HG03558 (cell line): Measurements from ENCODE around the gene PUM1.
"Not testable (repeated sequence)": the region's sequence is repeated elsewhere in the genome, so short reads cannot be mapped to it uniquely, and the experiment has no call there.

ENCODE experiments used
- ATAC-seq: cut with Tn5 transposase; IDR thresholded peaks from one replicate; pipeline ENCODE4 v1.9.1; 2021; ENCODE audit warnings: moderate number of reproducible peaks; ENCODE audit not compliant: unreplicated experiment; ENCODE audit errors: extremely low read depth

Gene PUM1

DNA sequence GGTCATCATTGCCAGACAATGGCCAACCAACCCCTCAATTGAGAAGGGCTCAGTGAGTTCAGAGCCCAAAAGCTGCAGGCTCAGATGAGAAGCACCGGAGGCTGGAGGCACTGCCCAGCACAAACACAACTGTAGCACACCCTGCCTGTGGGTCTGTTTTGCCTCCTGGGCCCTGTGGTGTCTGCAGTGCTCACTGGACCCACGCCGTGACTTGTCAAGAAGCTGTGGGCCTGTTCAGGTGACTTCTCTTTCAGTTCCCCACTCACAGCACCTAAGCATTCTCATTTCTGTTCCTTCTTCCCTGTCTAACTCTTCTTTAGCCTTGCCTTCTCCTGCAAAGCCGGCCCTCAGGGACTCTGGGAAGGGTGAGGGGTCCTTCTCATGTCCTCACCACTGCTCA lies 129.8 kb downstream of the PUM1 start:
- not testable (repeated sequence) for ATAC-seq

DNA sequence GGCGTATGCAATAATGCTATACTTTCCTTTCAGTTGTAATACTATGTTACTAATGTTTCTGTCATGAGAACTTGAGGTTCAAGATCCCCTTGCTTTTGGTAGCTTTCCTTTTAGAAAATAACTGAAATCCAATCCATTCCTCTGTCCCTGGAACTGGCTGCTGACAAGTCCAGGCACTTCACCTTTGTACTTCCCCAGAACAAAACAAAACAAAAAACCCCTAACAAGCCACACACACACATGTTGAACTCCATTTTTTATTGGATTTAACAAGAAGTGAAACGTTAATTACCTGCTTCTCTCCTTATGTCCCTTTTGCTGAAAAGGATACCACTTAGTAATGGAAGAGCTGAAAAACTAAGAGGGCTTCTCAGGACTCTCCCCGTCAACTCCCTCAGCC lies 130.9 kb downstream of the PUM1 start:
- no peak for ATAC-seq

DNA sequence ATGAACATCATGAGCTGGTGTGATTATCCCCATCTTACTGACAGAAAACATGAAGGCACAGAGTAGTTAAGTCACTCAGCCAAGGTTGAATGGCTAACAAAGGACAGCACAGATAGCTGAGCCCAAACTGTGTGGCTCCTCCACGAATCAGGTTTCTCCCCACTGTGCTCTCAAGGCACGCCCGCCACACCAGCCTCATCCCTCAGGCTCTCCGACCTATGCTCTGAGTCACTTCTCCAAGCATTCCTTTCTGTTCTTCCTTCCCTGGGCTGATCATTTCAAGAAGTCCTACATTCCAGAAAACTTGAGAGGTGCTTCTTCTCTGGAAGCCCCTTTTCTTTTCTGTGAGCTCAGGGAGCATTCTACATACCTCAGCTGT lies 131.7 kb downstream of the PUM1 start:
- ATAC-seq: no peak

DNA sequence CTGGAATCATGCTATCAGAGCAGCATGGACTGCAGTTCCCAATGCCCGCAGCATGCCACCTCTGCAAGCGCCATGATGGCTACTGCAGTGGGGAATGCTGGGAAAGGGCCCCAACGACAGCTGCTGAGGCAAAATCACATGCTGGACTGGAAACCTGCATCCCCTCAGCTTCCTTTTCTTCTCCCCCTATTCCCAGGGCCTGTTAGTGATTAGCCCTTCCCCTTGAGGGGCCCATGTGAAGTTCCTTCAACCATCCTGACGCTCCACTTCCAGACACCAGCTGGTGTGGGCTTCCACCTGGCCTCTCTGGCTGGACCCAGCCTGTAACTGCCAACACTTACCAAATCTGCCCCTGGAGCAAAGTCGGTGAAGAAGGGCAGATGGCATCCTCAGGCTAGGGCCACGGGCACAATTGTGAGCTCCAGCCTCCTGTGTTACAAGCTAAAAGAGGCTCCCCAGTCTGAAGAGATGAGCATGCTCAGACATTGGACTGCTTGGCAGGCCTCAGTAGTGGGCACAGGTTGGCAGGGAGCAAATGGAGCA lies 134.8 kb downstream of the PUM1 start:
- ATAC-seq: no peak

DNA sequence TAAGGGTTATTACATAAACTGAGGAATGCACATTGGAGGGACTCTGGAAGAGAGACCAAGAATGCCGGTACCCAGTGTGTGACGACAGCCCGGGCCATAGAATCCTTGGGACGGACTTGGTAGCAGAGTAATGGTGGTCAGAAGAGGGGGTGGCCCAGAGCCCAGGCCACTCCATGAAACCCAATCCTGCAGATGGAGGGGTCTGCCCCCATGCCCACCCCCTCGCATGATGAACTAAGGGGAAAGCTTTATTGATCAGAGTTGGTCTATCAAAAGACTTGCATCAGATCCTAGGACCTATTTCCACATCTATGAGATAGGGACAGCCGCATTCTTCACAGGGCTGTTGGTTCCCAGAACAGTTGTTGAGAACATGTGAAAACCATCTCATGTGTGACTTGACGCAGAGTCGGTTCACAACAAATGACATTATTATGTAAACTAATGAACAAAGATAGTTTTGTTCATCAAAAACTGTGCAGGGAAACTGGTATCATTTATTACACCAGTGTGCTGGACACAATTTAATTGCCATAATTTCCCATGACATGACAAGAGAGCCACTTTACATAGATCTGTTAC lies 135.5 kb downstream of the PUM1 start:
- ATAC-seq: no peak

DNA sequence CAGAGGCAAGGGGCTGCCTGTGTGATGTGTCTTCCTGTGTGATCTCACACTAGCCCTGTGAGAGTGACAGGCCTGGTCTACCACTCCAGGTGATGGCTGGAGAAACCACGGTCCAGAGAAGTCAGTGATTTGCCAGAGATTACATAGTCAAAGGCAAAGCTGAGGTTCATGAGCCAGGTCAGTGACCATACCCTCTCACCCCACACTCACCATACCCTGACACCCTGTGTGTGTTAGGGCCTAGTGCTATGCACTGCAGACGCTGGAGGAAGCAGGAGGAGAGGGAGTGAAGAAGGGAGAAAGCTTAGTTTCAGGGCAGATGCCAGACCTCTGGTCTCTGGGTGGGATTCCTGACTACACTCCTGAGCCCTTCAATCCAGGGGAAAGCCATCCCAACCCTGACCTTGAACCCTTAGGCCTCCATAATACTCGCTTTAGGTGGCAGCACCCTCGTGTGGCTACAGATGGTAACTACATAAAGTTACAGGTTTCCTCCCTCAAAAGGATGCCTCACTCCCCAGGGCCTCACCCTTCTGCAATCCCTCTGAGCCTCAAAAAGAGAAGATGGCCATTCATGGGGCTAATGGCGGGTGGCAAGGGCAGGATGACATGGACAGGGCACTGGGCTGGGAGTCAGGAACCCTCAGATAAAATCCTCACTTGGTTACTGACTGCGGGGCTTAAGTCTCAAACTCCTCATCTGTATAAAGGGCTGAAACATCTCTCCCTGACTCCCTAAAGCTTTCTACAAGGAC lies 136.2 kb downstream of the PUM1 start:
- ATAC-seq: no peak

DNA sequence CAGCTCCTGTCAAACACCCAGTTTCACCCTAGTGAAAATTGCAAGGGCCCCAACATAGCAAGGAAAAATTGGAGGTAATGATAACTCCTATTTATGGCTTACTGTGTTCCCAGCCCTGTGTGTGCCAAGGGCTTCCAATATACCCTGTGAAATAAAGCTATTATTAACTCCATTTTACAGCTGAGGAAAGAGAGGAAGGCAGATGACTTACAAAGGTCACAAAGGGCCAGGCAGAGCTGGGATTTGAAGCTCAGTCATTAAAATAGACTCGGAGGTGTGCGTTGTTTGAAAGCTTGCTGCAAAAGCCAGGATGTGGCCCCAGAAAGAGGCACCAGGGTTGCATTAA lies 136.8 kb downstream of the PUM1 start:
- no peak for ATAC-seq

DNA sequence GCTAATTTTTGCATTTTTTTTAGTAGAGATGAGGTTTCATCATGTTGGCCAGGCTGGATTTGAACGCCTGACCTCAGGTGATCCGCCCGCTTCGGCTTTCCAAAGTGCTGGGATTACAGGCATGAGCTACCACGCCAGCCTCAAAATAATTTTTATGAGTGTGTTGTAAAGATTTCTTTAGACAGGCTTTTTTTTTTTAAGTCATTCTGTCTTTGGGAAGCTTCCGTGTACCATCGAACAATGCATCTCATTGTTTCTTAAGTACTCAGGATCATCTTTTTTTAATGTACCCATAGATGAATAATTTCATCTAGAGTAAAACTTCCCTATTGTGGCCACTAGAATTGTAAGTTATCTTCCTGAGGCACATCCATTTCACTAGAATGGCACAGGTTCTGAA lies 137.3 kb downstream of the PUM1 start:
- no peak for ATAC-seq

DNA sequence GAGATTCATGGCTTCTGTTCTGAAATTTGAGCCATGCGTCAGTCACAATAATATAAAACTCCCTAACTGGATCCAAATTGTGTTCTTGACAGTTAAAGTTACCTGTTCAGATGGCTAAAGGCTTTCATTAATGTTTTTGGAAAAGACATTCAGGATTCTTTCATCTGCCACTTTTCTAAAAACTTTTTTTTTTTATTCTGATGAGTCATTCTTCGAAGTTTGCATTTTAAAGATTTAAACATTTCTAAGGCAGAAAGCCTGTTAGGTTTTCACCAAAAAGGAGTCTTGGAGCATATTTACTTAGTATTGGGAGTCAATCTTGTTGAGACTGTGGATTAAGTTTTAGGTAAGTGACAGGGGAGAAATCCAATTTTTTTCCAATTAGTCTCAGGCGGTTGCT lies 138.1 kb downstream of the PUM1 start:
- no peak for ATAC-seq

DNA sequence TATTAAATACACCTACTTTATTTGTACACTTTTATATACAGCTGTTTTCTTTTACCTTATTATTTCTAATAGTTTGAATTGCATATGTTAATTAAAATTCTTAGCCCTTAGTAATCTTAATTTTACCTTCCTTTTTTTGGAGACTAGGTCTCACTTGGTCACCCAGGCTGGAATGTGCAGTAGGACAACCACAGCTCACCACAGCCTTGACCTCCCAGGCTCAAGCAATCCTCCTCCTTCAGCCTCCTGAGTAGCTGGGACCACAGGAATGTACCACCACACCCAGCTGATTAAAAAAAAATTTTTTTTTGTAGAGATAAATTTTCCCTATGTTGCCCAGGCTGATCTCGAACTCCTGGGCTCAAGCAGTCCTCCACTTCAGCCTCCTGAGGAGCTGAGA lies 141.9 kb downstream of the PUM1 start:
- ATAC-seq: no peak

DNA sequence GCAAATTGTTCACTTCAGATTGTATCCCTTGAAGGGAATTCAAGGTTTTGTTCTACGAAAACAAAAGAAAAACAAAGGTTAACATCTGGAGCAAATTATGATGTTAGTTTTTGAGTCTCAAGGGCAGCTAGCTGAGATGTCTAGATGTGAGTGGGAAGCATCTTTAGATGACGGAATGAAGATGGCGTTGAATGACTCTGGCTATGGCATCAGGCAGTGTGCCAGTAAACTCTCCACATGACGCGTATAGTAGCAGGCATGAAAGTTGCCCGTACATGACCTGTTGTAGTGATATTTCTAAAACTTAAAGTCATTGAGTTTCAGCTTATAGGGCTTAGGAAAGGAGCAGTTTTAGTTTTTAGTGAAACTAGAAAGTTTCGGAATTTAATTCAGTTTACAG lies 144.7 kb downstream of the PUM1 start:
- ATAC-seq: no peak

DNA sequence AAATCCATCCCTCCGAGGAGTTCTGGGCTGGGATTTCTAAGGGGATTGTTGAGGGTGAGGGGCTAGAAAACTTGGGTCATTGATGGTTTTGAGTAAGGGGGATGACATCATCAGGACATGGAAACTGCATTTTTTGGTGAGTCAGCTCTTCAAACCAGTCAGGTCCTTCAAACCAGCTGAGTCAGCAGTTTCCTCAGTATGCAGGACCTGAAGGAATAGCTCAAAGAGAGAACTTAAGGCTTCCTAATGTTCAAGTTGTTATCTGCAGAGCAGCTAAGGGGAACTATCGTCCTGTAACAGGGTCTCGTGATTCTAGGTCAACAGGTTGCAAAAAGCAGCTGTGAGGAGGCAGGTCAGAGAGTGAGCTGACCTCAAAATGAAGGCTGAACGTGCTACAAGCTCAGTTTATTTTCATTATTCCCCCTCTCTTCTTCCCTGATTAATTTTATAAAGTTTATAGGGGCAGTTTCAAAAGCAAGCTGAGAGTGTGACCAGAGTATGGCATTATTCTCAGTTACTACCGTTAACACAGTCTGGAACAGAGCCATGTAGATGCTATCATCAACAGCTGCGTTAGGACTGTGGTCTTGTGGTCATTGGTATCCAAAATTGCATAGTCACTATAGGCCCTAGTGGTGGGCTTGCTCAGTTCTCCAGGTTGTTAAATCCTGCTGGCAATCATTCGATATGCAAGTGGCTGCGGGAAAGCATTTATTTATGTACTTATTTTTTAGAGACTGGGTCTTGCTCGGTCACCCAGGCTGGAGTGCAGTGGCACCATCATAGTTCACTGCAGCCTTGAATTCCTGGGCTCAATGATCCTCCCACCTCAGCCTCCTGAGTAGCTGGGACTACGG lies 146.3 kb downstream of the PUM1 start:
- no peak for ATAC-seq

DNA sequence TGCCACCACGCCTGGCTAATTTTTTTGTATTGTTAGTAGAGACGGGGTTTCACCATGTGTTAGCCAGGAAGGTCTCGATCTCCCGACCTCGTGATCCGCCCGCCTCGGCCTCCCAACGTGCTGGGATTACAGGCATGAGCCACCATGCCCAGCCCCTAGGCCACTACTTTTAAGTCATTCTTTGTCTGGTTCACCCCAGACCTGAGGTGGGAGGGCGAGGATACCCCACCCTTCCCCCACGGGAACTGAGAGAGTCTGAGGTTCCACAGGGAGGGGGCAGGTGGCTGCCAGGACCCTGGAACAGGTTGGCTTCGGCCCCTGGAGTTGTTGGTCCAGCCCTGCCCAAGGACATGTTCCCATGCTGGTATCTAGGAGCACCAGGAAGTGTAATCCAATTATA lies 149.2 kb downstream of the PUM1 start:
- ATAC-seq: no peak

DNA sequence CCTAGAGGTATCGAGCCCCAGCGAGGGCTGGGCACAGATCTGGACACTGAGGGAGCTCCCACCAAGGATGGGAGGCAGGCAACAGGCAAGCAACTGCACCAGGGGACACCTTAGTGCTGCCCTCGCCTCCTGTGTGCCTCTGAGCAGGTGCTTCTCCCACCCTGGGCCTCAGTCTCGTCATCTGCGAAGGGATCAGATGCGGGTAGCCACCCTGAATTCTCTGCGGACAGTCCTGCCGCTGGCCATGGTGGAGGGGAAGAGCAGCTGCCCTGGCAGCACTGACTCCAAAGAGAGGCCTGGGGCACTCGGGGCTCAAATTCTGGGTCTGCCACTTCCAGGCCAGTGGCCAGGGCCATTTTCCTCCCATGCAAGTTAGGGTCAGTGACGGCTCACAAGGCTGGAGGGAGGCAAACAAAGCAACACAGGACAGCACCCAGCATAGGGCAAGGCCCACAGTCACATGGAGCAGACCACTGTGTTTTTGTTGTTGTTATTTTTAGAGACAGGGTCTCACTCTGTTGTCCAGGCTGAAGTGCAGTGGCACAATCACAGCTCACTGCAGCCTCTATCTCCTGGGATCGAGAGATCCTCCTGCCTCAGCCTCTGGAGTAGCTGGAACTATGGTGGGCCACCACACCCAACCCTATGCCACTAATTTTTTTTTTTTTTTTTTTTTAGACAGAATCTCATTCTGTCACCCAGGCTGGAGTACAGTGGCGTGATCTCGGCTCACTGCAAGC lies 149.9 kb downstream of the PUM1 start:
- no peak for ATAC-seq

DNA sequence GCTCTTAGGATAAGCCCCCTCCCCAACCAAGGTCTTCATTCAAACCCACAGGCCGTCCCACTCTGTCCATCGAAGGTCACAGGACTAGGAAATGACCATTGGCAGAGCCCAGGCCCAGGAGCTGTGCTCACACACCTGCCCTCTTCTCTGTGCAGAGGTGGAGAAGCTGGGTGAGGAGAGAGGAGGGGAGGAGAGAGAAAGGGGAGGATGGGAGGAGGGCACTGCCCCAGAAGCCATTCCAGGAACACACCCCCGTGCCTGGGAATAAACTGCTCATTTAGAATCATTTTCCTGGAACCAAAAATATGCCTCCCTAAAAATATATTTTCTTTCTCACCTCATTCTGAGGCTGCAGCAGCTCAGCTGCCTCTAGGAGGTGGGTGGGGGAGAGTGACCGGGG lies 150.6 kb downstream of the PUM1 start:
- ATAC-seq: no peak

DNA sequence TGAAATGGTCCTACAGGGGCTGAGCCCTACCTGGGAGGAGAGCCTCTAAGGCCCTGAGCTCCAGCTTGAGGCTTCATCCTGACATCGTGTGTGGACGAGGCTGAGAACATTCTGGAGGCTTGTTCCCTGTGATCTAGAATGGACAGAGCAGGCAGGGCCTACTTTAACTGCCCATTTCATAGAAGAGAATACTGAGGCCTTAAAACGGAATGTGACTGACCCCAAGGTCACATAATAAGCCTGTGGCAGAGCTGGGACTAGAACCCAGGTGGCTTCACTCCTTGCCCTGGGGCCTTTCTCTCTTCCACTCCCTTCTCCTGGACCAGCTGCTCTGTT lies 151.0 kb downstream of the PUM1 start:
- ATAC-seq: no peak

DNA sequence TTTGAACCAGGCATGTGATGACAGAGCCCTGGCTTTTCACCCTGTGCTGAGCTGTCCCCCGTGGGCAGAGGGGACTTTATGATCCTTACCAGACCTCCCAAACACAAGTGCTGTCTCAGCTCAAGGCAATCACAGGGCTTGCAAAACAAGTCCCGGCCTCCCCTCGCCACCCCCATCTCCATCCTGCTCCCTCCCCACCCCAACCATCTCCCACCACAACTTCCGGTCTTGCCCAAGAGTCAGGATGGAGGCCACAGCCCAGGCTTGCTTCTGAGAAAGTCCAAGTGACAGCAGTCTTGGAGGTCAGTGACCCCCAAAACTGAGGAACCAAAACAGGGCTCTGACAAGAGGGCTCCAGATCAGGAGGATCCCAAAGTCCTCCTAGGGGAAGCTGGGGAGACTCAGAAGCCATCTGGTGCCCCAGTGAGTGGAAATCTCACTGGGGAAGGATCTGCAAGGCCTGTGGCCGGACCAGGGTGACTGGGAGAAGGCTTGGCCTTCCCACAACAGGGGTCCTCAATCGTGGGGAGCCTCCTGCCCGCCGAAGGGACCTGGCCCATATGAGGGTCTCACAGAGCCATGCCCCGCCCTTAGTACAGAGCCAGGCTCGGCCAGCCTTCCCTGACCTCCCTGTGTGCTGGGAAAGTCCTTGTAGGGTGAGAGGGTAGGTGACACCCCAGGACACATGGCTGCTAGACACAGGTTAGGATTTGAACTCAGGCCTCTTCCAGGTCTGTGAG lies 152.4 kb downstream of the PUM1 start:
- ATAC-seq: no peak

DNA sequence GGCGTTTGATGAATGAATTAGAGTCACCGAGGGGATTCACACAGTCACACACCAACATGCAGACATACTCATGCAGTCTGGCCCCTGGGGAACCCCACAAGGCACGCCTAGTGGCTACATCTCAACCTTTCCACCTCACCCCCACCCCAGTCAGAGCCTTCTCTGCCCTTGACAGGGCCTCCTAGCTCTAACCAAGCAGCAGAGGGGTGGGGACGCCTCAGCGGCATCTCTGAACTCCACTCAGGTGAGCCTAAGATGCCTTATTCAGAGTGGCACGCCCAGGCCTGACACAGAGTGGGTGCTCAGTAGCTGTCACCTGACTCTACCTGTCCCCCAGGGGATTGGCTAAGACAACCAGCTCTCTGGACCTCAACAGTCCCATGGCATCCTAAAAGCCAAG lies 153.3 kb downstream of the PUM1 start:
- no peak for ATAC-seq

DNA sequence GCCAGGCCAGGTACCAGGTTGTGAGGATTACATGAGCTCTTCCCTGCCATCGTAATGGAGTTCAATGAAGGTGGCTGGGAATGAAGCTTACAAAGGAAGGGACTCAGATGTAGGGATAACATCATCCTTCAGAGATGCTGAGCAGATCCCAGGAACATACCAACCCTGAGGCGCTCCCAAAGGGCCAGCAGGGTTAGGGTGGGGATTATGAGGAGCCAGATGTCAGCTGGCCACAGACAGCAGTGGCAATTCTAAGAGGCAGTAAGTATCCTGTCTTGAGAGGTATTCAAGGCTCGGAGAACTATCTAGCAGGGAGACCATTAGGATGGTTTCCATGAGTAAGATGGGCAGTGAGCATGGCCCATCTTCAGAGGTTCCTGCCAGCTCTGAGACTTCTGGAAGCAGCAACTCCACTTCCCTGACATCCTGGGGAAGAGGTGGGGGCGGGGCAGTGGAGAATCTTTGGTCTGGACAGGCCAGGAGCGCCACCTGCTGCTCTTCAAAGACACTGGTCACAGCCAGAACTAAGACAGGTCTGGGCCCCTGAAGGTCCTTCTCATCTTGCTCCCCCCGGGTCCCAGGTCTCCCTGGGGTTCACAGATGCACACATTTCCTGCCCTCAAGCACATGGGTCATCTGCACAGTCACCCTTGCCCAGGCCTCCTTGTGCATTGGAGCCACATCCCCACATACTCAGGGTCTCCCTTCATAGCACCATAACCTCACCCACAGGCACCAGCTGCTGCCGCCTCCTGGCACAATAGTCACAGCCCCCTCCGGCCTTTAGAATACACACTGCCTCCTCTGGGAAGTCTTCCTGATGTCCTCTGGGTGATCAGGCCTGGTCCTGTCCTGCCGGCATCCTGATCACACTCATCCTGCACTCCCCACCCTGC lies 154.2 kb downstream of the PUM1 start:
- no peak for ATAC-seq
